SU-DHL-6 (cell line): ENCODE measurements around the gene TNS3.

Experiments
- CTCF ChIP-seq: fragments of 200-600 bp; sonication (generic); IDR thresholded peaks from one replicate; pipeline ENCODE4 v1.5.1; 2017; ENCODE audit warnings: antibody characterized with exemption, mild to moderate bottlenecking, low read length, moderate library complexity; ENCODE audit not compliant: insufficient read depth, poor library complexity, severe bottlenecking
- EZH2phosphoT487 ChIP-seq: fragments of 200-600 bp; sonication (generic), shearing (Covaris generic); conservative IDR thresholded peaks from 2 replicates; pipeline ENCODE4 v1.6.1; 2018; ENCODE audit warnings: mild to moderate bottlenecking, antibody characterized with exemption, low read length, moderate library complexity, mixed read lengths

- TF ChIP-seq CTCF: no peak
- no peak for TF ChIP-seq EZH2phosphoT487
Measured at GRCh38 chr7:47461746-47462145, 120.2 kb downstream of the TNS3 start.
